Skeletal muscle satellite cell (primary cell): ENCODE data around the gene AIF1. TPM values are rescaled to one million over a fixed set of nuclear protein-coding genes. Genes with fewer than 3 reads are reported as not detected.

Source experiments
- H3K27me3 ChIP-seq: 2 replicates; pipeline ENCODE4 v1.7.0; 2013; ENCODE audit warnings: low read length; ENCODE audit not compliant: control insufficient read depth, insufficient read depth
- H3K36me3 ChIP-seq: 2 replicates; pipeline ENCODE4 v1.7.0; 2013; ENCODE audit warnings: mild to moderate bottlenecking, control low read depth, low read length; ENCODE audit not compliant: insufficient read depth
- H3K4me1 ChIP-seq: 2 replicates; pipeline ENCODE4 v1.7.0; 2013; ENCODE audit warnings: low read length; ENCODE audit not compliant: control insufficient read depth, insufficient read depth
- H3K4me2 ChIP-seq: 2 replicates; pipeline ENCODE4 v1.7.0; 2013; ENCODE audit warnings: mild to moderate bottlenecking, low read length
- H3K4me3 ChIP-seq: 2 replicates; pipeline ENCODE4 v1.7.0; 2013; ENCODE audit warnings: low read length
- H3K9ac ChIP-seq: 2 replicates; pipeline ENCODE4 v1.7.0; 2013; ENCODE audit warnings: mild to moderate bottlenecking, low read depth, low read length, moderate library complexity
- H3K9me3 ChIP-seq: replicated peaks from 2 replicates; pipeline ENCODE4 v1.7.0; 2013; ENCODE audit warnings: mild to moderate bottlenecking, control low read depth, low read length
- total RNA-seq: library from RNA; depleted of rRNA; stranded (reverse); fragments of >200 nt; gene quantifications from 2 replicates; pipeline ENCODE4 v1.2.3, GENCODE V29; 2012; rRNA removed

The AIF1 gene
- total RNA-seq, result not detected in 2 replicates

DNA sequence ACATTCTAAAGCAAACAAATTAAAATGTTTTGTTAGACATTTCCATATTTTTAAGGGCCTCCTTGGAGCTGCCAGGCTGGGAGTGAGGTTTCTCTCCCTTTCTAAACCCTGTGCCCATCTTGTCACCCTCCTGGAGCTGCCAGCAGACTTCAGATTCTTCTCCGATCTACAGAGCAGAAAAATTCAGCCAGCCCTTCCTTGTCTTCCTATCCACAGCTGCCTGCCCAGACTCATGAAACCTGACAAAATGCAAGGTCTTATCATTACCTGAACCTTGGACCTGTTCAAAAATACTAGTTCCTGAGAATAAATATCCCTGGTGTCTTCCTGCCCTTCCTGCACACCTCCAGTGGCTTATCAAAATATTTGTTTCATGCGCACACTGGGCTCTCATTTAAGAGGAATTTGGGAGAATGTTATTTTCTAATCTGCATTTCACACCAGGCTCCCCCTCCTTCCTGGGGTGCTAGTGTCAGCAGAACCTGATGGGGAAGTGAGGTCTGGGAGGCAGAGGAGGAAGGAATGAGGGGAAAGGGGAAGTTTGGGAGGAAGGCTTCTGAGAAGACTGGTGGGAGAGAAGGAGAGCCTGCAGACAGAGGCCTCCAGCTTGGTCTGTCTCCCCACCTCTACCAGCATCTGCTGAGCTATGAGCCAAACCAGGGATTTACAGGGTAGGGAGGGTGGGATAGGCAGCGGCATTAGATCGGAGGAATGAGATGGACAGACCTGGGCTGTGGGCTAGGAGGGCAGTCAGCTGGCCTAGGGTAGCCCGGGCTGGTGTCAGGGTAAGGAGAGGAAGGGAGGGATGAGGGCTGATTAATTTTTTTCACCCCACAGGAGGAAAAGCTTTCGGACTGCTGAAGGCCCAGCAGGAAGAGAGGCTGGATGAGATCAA is at the start of gene AIF1:
Gene AIF1 (plus strand): TSS at position 551 of the 895 bp plus-strand sequence. CDS start 96 bp downstream, at position 647.
- Histone ChIP-seq H3K9me3 (no peaks in the 10 kb centered on the region), H3K36me3 (no peaks in the 10 kb centered on the region), H3K27me3 (peaks cover 8% of the 10 kb centered on the region), H3K4me1 (no peaks in the 10 kb centered on the region), H3K4me3 (no peak within 1 kb of the TSS), H3K9ac (no peak within 1 kb of the TSS), H3K4me2 (no peak within 1 kb of the TSS)

DNA sequence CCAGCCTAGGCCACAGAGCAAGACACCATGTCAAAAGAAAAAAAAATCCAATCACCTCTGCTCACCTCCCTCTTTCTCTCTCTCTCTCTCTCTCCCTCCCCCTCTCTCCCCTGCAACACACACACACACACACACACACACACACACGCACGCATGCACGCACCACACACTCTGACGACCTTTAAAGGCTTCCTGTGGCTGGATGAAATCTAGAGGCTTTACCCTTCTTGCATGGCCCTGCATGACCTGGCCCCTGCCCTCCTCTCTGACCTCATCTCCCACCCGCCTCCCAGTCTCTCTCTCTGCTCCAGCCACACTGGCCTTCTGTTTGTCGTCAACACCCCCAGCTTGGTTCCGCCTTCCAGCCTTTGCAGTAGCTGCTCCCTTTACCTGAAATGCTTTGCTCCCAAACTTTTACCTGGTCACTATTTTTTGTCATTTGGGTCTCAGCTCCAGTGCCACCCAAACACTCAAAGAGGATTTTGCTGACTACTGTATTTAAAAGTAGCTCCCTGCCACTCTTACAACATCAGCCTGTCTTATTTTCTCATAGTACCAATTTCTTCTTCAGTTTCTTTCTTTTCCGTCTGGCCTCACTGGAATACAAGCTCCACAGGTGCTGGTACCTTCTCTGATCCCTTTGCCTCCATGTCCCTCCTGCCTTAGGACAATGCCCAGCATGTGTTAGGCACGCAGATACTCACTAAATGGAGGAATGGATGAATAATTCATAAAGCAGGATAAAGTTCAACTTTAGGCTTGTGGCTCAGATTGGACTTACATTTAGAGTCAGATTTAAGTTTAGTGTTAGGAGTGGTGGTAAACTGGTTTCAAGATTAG is 47.3 kb upstream of the AIF1 start:
- Histone ChIP-seq H3K9me3 (no peaks in the 10 kb centered on the region), H3K4me3 (no peak overlapping the region), H3K4me2 (no peak overlapping the region), H3K36me3 (no peaks in the 10 kb centered on the region), H3K9ac (no peak overlapping the region), H3K27me3 (no peaks in the 10 kb centered on the region), H3K4me1 (peaks cover 12% of the 10 kb centered on the region)

DNA sequence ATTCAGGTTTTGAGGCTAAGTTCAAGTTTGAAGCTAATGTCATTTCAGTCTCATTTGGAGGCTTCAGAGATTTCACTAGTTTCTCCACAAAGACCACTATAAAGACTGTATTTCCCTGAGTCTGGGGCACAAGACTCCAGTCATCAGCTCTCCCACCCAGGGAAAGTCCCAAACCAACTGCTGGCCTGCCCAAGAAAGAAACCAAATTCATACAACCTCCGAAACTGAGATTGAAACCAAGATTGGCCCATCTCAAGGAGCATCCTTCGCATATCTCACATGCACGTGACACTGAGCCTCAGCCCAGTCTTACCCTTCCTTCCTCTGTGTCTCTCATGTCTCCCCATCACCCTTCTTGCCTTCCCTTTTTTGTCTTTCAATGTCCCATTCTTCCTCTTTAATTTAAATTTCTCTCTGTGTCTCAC is 46.5 kb upstream of the AIF1 start:
- H3K4me3 ChIP-seq, result no peak overlapping the region
- H3K36me3 ChIP-seq, result no peaks in the 10 kb centered on the region
- peaks cover 4% of the 10 kb centered on the region for H3K4me1 ChIP-seq
- no peaks in the 10 kb centered on the region for H3K9me3 ChIP-seq
- no peak overlapping the region for H3K4me2 ChIP-seq
- no peaks in the 10 kb centered on the region for H3K27me3 ChIP-seq
- no peak overlapping the region for H3K9ac ChIP-seq

DNA sequence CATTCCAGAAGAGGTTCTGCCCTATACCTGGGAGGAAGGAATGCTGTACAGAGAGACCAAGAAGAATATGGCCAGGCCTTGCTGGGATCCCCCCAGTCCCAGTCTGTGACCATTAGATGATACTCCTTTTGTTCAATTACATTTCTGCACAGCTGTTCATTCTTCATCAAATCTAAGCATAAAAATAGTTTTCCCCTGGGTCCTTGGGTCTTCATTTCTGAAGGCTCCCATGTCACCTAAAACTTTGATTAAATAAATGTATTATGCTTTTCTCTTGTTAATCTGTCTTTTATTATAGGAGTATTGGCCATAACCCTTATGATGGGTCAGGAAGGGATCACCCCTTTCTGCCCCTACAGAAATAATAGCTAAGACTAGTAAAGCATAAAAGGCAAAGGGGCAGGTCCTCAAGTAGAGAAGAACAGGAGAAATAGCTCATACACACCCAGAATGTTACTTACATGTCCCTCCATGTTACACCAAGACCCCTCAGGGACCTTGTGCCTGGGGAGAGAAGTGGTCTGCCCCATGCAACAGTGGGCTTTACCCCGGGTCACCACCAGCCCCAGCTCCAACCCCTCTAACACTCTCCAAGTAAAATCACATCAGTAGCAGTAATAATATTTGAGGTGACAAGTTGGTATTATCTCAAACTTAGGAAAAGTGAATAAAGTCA is 45.0 kb upstream of the AIF1 start:
- Histone ChIP-seq H3K27me3 (peaks cover 3% of the 10 kb centered on the region), H3K4me1 (no peaks in the 10 kb centered on the region), H3K4me3 (no peak overlapping the region), H3K4me2 (no peak overlapping the region), H3K36me3 (no peaks in the 10 kb centered on the region), H3K9me3 (no peaks in the 10 kb centered on the region), H3K9ac (no peak overlapping the region)

DNA sequence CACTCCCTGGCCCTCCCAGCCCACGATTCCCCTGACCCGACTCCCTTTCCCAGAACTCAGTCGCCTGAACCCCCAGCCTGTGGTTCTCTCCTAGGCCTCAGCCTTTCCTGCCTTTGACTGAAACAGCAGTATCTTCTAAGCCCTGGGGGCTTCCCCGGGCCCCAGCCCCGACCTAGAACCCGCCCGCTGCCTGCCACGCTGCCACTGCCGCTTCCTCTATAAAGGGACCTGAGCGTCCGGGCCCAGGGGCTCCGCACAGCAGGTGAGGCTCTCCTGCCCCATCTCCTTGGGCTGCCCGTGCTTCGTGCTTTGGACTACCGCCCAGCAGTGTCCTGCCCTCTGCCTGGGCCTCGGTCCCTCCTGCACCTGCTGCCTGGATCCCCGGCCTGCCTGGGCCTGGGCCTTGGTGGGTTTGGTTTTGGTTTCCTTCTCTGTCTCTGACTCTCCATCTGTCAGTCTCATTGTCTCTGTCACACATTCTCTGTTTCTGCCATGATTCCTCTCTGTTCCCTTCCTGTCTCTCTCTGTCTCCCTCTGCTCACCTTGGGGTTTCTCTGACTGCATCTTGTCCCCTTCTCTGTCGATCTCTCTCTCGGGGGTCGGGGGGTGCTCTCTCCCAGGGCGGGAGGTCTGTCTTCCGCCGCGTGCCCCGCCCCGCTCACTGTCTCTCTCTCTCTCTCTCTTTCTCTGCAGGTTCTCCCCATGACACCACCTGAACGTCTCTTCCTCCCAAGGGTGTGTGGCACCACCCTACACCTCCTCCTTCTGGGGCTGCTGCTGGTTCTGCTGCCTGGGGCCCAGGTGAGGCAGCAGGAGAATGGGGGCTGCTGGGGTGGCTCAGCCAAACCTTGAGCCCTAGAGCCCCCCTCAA is 42.8 kb upstream of the AIF1 start, which contains the start of gene LTA:
Gene LTA (plus strand): TSS at position 249 of the 871 bp plus-strand sequence. CDS start 454 bp downstream, at position 703.
- Histone ChIP-seq H3K4me1 (peaks cover 4% of the 10 kb centered on the region), H3K9ac (no peak within 1 kb of the TSS), H3K4me3 (no peak within 1 kb of the TSS), H3K4me2 (no peak within 1 kb of the TSS), H3K27me3 (peaks cover 12% of the 10 kb centered on the region), H3K9me3 (no peaks in the 10 kb centered on the region), H3K36me3 (no peaks in the 10 kb centered on the region)

DNA sequence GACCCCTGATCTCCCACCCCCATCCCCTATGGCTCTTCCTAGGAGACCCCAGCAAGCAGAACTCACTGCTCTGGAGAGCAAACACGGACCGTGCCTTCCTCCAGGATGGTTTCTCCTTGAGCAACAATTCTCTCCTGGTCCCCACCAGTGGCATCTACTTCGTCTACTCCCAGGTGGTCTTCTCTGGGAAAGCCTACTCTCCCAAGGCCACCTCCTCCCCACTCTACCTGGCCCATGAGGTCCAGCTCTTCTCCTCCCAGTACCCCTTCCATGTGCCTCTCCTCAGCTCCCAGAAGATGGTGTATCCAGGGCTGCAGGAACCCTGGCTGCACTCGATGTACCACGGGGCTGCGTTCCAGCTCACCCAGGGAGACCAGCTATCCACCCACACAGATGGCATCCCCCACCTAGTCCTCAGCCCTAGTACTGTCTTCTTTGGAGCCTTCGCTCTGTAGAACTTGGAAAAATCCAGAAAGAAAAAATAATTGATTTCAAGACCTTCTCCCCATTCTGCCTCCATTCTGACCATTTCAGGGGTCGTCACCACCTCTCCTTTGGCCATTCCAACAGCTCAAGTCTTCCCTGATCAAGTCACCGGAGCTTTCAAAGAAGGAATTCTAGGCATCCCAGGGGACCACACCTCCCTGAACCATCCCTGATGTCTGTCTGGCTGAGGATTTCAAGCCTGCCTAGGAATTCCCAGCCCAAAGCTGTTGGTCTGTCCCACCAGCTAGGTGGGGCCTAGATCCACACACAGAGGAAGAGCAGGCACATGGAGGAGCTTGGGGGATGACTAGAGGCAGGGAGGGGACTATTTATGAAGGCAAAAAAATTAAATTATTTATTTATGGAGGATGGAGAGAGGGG is 41.6 kb upstream of the AIF1 start:
- H3K4me1 ChIP-seq, result peaks cover 4% of the 10 kb centered on the region
- no peak overlapping the region for H3K9ac ChIP-seq
- H3K9me3 ChIP-seq, result no peaks in the 10 kb centered on the region
- H3K36me3 ChIP-seq, result no peaks in the 10 kb centered on the region
- H3K4me3 ChIP-seq, result no peak overlapping the region
- H3K27me3 ChIP-seq, result peaks cover 12% of the 10 kb centered on the region
- H3K4me2 ChIP-seq, result no peak overlapping the region

DNA sequence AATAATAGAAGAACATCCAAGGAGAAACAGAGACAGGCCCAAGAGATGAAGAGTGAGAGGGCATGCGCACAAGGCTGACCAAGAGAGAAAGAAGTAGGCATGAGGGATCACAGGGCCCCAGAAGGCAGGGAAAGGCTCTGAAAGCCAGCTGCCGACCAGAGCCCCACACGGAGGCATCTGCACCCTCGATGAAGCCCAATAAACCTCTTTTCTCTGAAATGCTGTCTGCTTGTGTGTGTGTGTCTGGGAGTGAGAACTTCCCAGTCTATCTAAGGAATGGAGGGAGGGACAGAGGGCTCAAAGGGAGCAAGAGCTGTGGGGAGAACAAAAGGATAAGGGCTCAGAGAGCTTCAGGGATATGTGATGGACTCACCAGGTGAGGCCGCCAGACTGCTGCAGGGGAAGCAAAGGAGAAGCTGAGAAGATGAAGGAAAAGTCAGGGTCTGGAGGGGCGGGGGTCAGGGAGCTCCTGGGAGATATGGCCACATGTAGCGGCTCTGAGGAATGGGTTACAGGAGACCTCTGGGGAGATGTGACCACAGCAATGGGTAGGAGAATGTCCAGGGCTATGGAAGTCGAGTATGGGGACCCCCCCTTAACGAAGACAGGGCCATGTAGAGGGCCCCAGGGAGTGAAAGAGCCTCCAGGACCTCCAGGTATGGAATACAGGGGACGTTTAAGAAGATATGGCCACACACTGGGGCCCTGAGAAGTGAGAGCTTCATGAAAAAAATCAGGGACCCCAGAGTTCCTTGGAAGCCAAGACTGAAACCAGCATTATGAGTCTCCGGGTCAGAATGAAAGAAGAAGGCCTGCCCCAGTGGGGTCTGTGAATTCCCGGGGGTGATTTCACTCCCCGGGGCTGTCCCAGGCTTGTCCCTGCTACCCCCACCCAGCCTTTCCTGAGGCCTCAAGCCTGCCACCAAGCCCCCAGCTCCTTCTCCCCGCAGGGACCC is 40.6 kb upstream of the AIF1 start:
- no peak overlapping the region for H3K4me2 ChIP-seq
- H3K27me3 ChIP-seq, result peaks cover 12% of the 10 kb centered on the region
- H3K9me3 ChIP-seq, result no peaks in the 10 kb centered on the region
- H3K36me3 ChIP-seq, result no peaks in the 10 kb centered on the region
- no peak overlapping the region for H3K9ac ChIP-seq
- no peak overlapping the region for H3K4me3 ChIP-seq
- H3K4me1 ChIP-seq, result peaks cover 4% of the 10 kb centered on the region

DNA sequence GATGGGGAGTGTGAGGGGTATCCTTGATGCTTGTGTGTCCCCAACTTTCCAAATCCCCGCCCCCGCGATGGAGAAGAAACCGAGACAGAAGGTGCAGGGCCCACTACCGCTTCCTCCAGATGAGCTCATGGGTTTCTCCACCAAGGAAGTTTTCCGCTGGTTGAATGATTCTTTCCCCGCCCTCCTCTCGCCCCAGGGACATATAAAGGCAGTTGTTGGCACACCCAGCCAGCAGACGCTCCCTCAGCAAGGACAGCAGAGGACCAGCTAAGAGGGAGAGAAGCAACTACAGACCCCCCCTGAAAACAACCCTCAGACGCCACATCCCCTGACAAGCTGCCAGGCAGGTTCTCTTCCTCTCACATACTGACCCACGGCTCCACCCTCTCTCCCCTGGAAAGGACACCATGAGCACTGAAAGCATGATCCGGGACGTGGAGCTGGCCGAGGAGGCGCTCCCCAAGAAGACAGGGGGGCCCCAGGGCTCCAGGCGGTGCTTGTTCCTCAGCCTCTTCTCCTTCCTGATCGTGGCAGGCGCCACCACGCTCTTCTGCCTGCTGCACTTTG is 39.6 kb upstream of the AIF1 start, which contains the start of gene TNF:
Gene TNF (plus strand): TSS at position 231 of the 567 bp plus-strand sequence. CDS start 177 bp downstream, at position 408.
- H3K9ac ChIP-seq, result no peak within 1 kb of the TSS
- H3K36me3 ChIP-seq, result no peaks in the 10 kb centered on the region
- peaks cover 12% of the 10 kb centered on the region for H3K27me3 ChIP-seq
- H3K4me2 ChIP-seq, result no peak within 1 kb of the TSS
- peaks cover 4% of the 10 kb centered on the region for H3K4me1 ChIP-seq
- no peaks in the 10 kb centered on the region for H3K9me3 ChIP-seq
- H3K4me3 ChIP-seq, result no peak within 1 kb of the TSS
